ENCODE data around the gene WWP2.

DNA sequence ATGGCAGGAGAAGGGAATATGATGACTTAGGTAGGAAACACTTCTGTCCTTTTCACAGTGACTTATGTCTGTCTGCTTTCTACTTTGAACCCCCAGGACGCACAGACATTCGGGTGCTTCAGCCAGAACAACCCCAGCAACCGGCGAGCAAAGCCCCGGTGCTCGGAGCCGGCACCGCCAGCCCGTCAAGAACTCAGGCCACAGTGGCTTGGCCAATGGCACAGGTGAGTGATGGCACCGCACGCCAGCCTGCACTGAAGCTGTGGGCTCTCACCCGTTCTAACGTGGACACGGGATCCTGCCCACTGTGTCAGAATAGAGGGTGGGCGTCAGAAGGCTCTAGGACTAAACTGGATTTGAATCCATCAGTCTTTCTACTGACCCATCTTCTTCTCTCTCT lies 109.6 kb downstream of the WWP2 start:
- TF ChIP-seq EZH2 (IDR thresholded peaks at IDR 0.05): no peak
- no peak for TF ChIP-seq POLR2AphosphoS5 (IDR thresholded peaks at IDR 0.05; ENCODE audit: borderline replicate concordance, low read depth, low read length)
- no peak for TF ChIP-seq FOXP2 (optimal IDR thresholded peaks at IDR 0.05; ENCODE audit: control extremely low read depth, extremely low read length, insufficient read depth)

Data from SK-N-MC (cell line).